Fibroblast of lung (primary cell): ENCODE results near the gene MPC2. TPM values are rescaled to one million over a fixed set of nuclear protein-coding genes. Genes with fewer than 3 reads are reported as not detected.

Experiments used
- DNase-seq, 2 donors: peaks; one replicate each; pipeline versions ENCODE4 v3.0.0 to v3.0.0-alpha.2; 2010; ENCODE audit warnings: low read depth in 2 of 2
- H2AFZ ChIP-seq: 2 replicates; pipeline ENCODE4 v1.5.1; 2012; ENCODE audit warnings: low read length, control low read depth, inconsistent platforms
- H3K27ac ChIP-seq: 2 replicates; pipeline ENCODE4 v1.5.1; 2011; ENCODE audit warnings: low read length, control low read depth; ENCODE audit not compliant: insufficient read depth
- H3K27me3 ChIP-seq: 2 replicates; pipeline ENCODE4 v1.5.1; 2011; ENCODE audit warnings: mild to moderate bottlenecking, low read length; ENCODE audit not compliant: control insufficient read depth, insufficient read depth
- H3K36me3 ChIP-seq: 2 replicates; pipeline ENCODE4 v1.5.1; 2011; ENCODE audit warnings: low read length; ENCODE audit not compliant: control insufficient read depth, insufficient read depth
- H3K4me1 ChIP-seq: 2 replicates; pipeline ENCODE4 v1.5.1; 2011; ENCODE audit warnings: low read length; ENCODE audit not compliant: control insufficient read depth, insufficient read depth; ENCODE audit errors: extremely low read depth
- H3K4me2 ChIP-seq: 2 replicates; pipeline ENCODE4 v1.5.1; 2011; ENCODE audit warnings: low read length, control low read depth; ENCODE audit not compliant: insufficient read depth; ENCODE audit errors: extremely low read depth
- H3K4me3 ChIP-seq, 4 experiments: fragments of 200-600 bp in 1 of 4; sonication (generic) in 1 of 4; replicated peaks in 1 of 4; 2 replicates each; pipeline ENCODE4 v1.5.1; 2011 to 2016; ENCODE audit warnings: low read length in 4 of 4, low read depth in 3 of 4, mild to moderate bottlenecking in 3 of 4, control low read depth in 2 of 4, inconsistent platforms in 1 of 4, mixed read lengths in 1 of 4; ENCODE audit not compliant: insufficient read depth in 1 of 4; ENCODE audit errors: control extremely low read depth in 1 of 4
- H3K79me2 ChIP-seq: 2 replicates; pipeline ENCODE4 v1.5.1; 2012; ENCODE audit warnings: mild to moderate bottlenecking, low read length, inconsistent platforms; ENCODE audit not compliant: control insufficient read depth, insufficient read depth
- H3K9ac ChIP-seq: 2 replicates; pipeline ENCODE4 v1.5.1; 2011; ENCODE audit warnings: mild to moderate bottlenecking, low read length, control low read depth; ENCODE audit not compliant: insufficient read depth
- H3K9me3 ChIP-seq: 2 replicates; pipeline ENCODE4 v1.5.1; 2012; ENCODE audit warnings: low read depth, low read length; ENCODE audit not compliant: control insufficient read depth, insufficient read depth
- H4K20me1 ChIP-seq: 2 replicates; pipeline ENCODE4 v1.5.1; 2011; ENCODE audit warnings: low read length; ENCODE audit not compliant: control insufficient read depth, insufficient read depth; ENCODE audit errors: extremely low read depth
- EZH2 ChIP-seq: IDR thresholded peaks from 2 replicates; pipeline ENCODE4 v1.5.1; 2012; ENCODE audit warnings: low read length, control low read depth, mild to moderate bottlenecking; ENCODE audit errors: missing control alignments
- polyA plus RNA-seq, 2 donors: library from polyadenylated mRNA; depleted of rRNA in 1 of 2; stranded (reverse) in 1 of 2; unstranded in 1 of 2; fragments of >200 nt; gene quantifications; 2 replicates each; pipeline ENCODE4 v1.2.1, GENCODE V29; 2011 to 2012; ENCODE audit warnings: missing spikeins in 1 of 2
- total RNA-seq: library from RNA; depleted of rRNA; stranded (reverse); fragments of >200 nt; gene quantifications from 2 replicates; pipeline ENCODE4 v1.2.1, GENCODE V29; 2014
- TF ChIP-seq, protein P1 (sequence below), 2 donors: IDR thresholded peaks in 1 of 2; conservative IDR thresholded peaks in 1 of 2; 1 replicate in 1 of 2; 2 replicates in 1 of 2; pipeline ENCODE4 v1.5.1; 2011 to 2012; ENCODE audit warnings: low read length in 2 of 2, control low read depth in 1 of 2, inconsistent platforms in 1 of 2, low read depth in 1 of 2, mild to moderate bottlenecking in 1 of 2

MPC2 gene
- total and polyA plus RNA-seq, 2 donors (not counting 1 experiment from before 2014, with no cell fraction given), result 35.2 to 58.7 TPM

DNA sequence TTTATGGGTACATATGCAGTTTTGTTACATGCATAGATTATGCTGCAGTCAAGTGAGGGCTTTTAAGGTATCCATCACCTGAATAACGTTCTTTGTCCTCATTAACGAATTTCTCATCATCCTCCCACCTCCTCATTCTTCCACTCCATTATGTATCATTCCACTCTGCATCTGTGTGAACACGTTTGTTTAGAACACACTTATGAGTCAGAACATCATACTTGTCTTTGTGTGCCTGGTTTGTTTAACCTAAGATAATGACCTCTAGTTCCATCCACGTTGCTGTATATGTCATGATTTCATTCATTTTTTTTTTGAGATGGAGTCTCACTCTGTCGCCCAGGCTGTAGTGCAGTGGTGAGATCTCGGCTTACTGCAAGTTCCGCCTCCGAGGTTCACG, 6.7 kb upstream of the MPC2 start:
- Histone ChIP-seq H3K27ac (no peak overlapping the region), H3K27me3 (no peaks in the 10 kb centered on the region), H3K9me3 (no peaks in the 10 kb centered on the region), H2AFZ (no peak overlapping the region), H4K20me1 (no peaks in the 10 kb centered on the region), H3K4me2 (no peak overlapping the region), H3K9ac (no peak overlapping the region), H3K36me3 (no peaks in the 10 kb centered on the region), H3K4me1 (no peaks in the 10 kb centered on the region), H3K79me2 (peaks cover 89% of the 10 kb centered on the region), H3K4me3 (no peak overlapping the region)
- no peak for TF ChIP-seq EZH2
- TF ChIP-seq, protein P1, sequence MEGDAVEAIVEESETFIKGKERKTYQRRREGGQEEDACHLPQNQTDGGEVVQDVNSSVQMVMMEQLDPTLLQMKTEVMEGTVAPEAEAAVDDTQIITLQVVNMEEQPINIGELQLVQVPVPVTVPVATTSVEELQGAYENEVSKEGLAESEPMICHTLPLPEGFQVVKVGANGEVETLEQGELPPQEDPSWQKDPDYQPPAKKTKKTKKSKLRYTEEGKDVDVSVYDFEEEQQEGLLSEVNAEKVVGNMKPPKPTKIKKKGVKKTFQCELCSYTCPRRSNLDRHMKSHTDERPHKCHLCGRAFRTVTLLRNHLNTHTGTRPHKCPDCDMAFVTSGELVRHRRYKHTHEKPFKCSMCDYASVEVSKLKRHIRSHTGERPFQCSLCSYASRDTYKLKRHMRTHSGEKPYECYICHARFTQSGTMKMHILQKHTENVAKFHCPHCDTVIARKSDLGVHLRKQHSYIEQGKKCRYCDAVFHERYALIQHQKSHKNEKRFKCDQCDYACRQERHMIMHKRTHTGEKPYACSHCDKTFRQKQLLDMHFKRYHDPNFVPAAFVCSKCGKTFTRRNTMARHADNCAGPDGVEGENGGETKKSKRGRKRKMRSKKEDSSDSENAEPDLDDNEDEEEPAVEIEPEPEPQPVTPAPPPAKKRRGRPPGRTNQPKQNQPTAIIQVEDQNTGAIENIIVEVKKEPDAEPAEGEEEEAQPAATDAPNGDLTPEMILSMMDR (conservative IDR thresholded peaks at IDR 0.05 in 1 of 2, IDR thresholded peaks at IDR 0.05 in 1 of 2; ENCODE audit: low read depth in 1 of 2, low read length in 2 of 2), result no peak
- no peak for DNase-seq

DNA sequence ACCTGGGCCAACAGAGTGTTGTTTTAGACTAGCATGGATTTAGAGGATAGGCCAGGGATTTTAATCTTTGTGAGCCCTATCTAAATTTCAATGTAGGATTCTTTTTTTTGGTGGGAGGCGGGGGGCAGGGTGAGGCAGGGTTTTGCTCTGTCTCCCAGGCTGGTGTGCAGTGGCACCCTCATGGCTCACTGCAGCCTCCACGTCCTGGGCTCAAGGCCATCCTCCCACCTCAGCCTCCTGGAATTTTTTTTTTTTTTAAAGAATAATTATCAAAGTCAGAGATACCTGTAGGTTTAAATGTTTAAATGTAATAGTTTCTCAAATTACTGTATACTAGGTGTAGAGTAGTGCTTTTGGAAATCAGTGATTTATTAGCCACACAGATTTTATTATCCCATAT, 3.4 kb upstream of the MPC2 start:
- no peak overlapping the region for H2AFZ ChIP-seq
- no peaks in the 10 kb centered on the region for H3K9me3 ChIP-seq
- H3K27me3 ChIP-seq, result no peaks in the 10 kb centered on the region
- H4K20me1 ChIP-seq, result peaks cover 2% of the 10 kb centered on the region
- no peaks in the 10 kb centered on the region for H3K4me1 ChIP-seq
- no peak overlapping the region for H3K9ac ChIP-seq
- no peak for DNase-seq
- TF ChIP-seq, protein P1 (conservative IDR thresholded peaks at IDR 0.05 in 1 of 2, IDR thresholded peaks at IDR 0.05 in 1 of 2; ENCODE audit: low read depth in 1 of 2, low read length in 2 of 2), result no peak
- no peak for TF ChIP-seq EZH2
- peaks cover 80% of the 10 kb centered on the region for H3K79me2 ChIP-seq
- H3K4me2 ChIP-seq, result no peak overlapping the region
- no peaks in the 10 kb centered on the region for H3K36me3 ChIP-seq
- H3K4me3 ChIP-seq, result no peak overlapping the region
- H3K27ac ChIP-seq, result no peak overlapping the region

DNA sequence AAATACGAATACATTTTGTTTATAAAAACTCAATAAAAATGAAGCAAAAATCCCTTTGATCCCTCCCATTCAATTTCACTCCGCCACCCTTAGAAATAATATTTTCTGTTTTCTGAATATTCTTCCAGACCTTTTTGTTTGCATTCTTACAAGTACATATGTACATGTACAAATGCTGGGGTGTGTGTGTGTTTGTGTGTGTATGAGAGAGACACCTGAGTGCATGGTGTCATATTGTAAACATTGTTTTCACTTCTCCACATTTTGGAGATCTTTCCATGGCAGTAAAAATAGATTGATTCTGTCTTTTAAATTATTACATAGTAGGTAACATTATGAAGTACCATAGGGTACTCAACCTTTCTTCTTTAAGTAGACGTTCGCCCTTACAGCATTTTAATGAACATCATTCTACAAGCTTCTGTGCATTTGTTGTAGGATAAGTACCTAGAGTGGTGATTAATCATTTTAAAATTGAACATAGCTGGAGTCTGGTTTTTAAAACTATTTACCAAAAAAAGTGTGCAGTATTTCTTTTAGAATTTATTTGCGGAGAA, 1.3 kb upstream of the MPC2 start:
- Histone ChIP-seq H3K4me2 (peak overlapping the region; percentile 96), H3K27me3 (no peaks in the 10 kb centered on the region), H3K27ac (no peak overlapping the region), H2AFZ (no peak overlapping the region), H3K9me3 (no peaks in the 10 kb centered on the region), H3K4me1 (no peaks in the 10 kb centered on the region), H3K36me3 (no peaks in the 10 kb centered on the region), H3K79me2 (peaks cover 81% of the 10 kb centered on the region), H3K9ac (no peak overlapping the region), H3K4me3 (peak overlapping the region; percentile 85 to 94 (median 88)), H4K20me1 (peaks cover 2% of the 10 kb centered on the region)
- no peak for TF ChIP-seq EZH2
- TF ChIP-seq, protein P1 (conservative IDR thresholded peaks at IDR 0.05 in 1 of 2, IDR thresholded peaks at IDR 0.05 in 1 of 2; ENCODE audit: low read depth in 1 of 2, low read length in 2 of 2), result no peak
- DNase-seq, result no peak
